RWPE2 (cell line): Measurements from ENCODE around the gene AFF1.

Experiments used
- ATAC-seq: fragments of 200-7000 bp; cut with Tn5 transposase; 3 replicates; pipeline ENCODE4 v1.9.1; 2021; ENCODE audit warnings: low read depth
- DNase-seq: peaks from one replicate; pipeline ENCODE4 v3.0.0-alpha.2; 2020; ENCODE audit warnings: low spot score
- H3K27ac ChIP-seq: fragments of 450-650 bp; 2 replicates; pipeline ENCODE4 v1.5.1; 2017; ENCODE audit warnings: mild to moderate bottlenecking; ENCODE audit not compliant: poor library complexity, severe bottlenecking
- H3K27me3 ChIP-seq: fragments of 250-450 bp; sonication (Bioruptor Pico); 2 replicates; pipeline ENCODE4 v1.5.1; 2021; ENCODE audit warnings: mild to moderate bottlenecking, moderate library complexity; ENCODE audit not compliant: insufficient read depth, poor library complexity, severe bottlenecking
- H3K36me3 ChIP-seq: fragments of 250-450 bp; sonication (Bioruptor Pico); 2 replicates; pipeline ENCODE4 v1.5.1; 2020; ENCODE audit warnings: low read depth, mild to moderate bottlenecking, moderate library complexity
- H3K4me1 ChIP-seq: fragments of 250-450 bp; sonication (Bioruptor Pico); 2 replicates; pipeline ENCODE4 v1.5.1; 2021; ENCODE audit warnings: mild to moderate bottlenecking, moderate library complexity; ENCODE audit not compliant: insufficient read depth, poor library complexity, severe bottlenecking
- H3K4me3 ChIP-seq: fragments of 250-450 bp; sonication (Bioruptor Pico); 2 replicates; pipeline ENCODE4 v1.5.1; 2021; ENCODE audit warnings: mild to moderate bottlenecking, moderate library complexity; ENCODE audit not compliant: severe bottlenecking
- H3K9me3 ChIP-seq: fragments of 250-450 bp; sonication (Bioruptor Pico); 2 replicates; pipeline ENCODE4 v1.5.1; 2021; ENCODE audit warnings: mild to moderate bottlenecking, moderate library complexity; ENCODE audit not compliant: severe bottlenecking
- CTCF ChIP-seq: fragments of 450-650 bp; IDR thresholded peaks from one replicate; pipeline ENCODE4 v1.5.1; 2017; ENCODE audit warnings: mild to moderate bottlenecking, moderate library complexity; ENCODE audit not compliant: poor library complexity, severe bottlenecking

Gene AFF1

DNA sequence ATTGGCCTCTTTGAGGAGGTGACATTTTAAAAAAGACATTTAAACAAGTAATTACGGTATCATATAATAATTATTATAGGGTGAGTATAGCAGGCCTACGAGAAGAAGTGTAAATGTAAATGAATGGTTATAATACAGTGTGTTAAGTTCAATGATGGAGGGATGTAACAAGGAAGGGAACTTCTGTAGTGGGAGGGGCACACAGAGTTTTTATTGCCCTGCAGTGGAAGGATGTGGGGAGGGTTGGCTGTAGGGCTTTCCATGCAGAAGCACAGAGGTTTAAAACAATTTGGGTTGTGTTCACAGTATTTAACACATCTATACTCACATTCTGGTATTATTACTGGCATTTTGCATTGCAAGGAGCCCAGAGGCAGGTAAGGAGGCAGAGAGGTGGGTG, 41.1 kb downstream of the AFF1 start:
- H3K4me1 ChIP-seq, result peaks cover 39% of the 10 kb centered on the region
- H3K27ac ChIP-seq, result peak overlapping the region; percentile 83
- TF ChIP-seq CTCF, result no peak

DNA sequence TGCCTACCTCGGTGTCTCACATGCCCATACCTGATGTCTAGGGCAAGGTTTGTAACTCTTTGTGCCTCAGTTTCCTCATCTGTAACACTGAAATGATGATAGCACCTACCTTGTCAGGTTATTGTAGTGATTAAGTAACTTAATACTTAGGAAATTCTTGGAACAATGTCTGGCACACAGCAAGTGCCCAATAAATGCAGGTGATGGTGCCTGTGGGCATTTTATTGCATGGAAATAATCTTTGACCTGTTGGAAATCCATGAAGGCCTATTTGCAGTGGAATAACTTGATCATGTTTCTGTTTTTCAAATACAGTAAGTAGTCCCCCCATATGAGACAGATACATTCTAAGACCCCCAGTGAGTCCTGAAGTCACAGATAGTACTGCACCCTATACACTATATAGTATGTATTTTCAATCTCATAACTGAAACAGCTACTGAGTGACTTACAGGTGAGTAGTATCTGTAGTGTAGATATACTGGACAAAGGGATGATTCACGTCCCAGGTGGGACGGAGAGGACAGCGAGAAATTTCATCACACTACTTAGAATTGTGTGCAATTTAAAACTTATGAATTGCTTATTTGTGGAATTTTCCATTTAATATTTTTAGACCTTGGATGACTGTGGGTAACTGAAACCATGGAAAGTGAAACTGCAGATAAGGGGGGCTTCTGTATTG, 42.1 kb downstream of the AFF1 start:
- ATAC-seq, result peak; percentile 71
- H3K4me3 ChIP-seq, result no peak overlapping the region
- no peaks in the 10 kb centered on the region for H3K9me3 ChIP-seq
- TF ChIP-seq CTCF, result no peak
- H3K27me3 ChIP-seq, result no peaks in the 10 kb centered on the region
- no peak for DNase-seq
- no peaks in the 10 kb centered on the region for H3K36me3 ChIP-seq
- peak overlapping the region; percentile 83 for H3K27ac ChIP-seq
- H3K4me1 ChIP-seq, result peaks cover 39% of the 10 kb centered on the region

More for the DNA sequence above, 41.1 kb downstream of the AFF1 start:
- DNase-seq (no peak), ATAC-seq (no peak)
- Histone ChIP-seq H3K36me3 (no peaks in the 10 kb centered on the region), H3K27me3 (no peaks in the 10 kb centered on the region), H3K4me3 (no peak overlapping the region), H3K9me3 (no peaks in the 10 kb centered on the region)

DNA sequence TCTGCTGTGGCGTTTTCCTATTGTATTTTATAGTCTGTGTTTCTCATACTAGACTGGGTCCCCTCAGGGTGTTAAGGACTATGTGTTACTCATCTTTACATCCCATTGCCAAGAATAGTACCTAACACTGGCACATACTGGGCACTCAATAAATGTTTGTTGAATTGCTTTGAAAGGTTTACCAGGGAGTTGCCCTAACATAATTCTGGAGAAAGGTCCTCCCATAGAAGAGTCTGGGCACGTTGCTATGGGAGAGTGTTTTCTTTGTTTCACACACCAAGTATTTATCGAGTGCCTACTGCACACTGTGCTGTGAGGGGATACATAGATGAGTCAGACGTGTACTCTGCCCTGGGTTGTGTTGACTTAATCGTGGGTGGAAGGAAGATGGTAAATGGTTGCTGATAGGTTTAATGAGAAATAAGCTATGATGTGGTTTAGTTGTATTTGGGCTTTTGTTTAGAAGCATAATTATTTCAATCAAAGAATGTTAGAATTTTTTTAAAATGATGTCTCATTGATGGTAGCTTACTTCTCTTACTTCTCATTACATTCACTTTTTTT, 42.9 kb downstream of the AFF1 start:
- Histone ChIP-seq H3K27me3 (no peaks in the 10 kb centered on the region), H3K4me1 (peaks cover 35% of the 10 kb centered on the region), H3K36me3 (no peaks in the 10 kb centered on the region), H3K27ac (peak overlapping the region; percentile 83), H3K4me3 (no peak overlapping the region), H3K9me3 (no peaks in the 10 kb centered on the region)
- peak; percentile 90 for ATAC-seq
- no peak for TF ChIP-seq CTCF
- peak; percentile 52 for DNase-seq

DNA sequence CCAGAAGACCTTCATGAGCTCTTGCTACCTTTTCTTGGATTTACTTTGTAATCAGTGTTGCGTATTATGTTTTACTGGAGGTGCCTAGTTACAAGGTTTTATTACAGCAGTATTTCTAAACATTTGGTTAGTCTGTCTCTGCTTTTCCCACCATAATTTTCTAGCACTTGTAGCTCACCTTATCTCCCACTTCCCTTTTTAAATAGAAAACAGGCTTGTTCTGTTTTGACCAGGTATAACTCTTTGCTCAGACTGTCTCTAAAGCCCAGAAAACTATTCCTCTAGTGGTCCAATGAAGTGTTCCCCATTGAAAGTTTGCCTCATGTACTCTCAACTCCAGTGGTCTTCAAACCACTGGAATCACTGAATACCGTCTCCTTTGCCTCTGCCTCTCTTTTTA, 43.9 kb downstream of the AFF1 start:
- Histone ChIP-seq H3K27ac (peak overlapping the region; percentile 83), H3K4me1 (peaks cover 25% of the 10 kb centered on the region), H3K9me3 (no peaks in the 10 kb centered on the region), H3K4me3 (no peak overlapping the region), H3K27me3 (no peaks in the 10 kb centered on the region), H3K36me3 (no peaks in the 10 kb centered on the region)
- no peak for ATAC-seq
- no peak for TF ChIP-seq CTCF
- no peak for DNase-seq

DNA sequence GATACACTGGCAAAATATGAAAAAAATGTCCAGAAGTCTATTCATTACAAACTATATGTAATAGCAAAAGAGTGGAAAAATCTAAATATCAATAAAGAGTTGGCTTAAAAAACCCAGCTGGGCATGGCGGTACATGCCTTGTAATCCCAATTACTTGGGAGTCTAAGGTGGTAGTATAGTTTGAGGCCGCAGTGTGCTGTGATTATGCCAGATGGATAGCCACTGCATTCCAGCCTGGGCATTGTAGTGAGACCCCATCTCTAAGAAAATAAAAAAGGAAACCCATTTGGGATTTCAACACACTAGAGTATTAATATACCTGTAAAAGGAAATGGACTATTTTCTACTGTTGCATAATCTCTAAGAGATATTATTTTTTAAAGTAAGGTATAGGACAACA, 45.4 kb downstream of the AFF1 start:
- Histone ChIP-seq H3K4me1 (peaks cover 16% of the 10 kb centered on the region), H3K27me3 (no peaks in the 10 kb centered on the region), H3K9me3 (no peaks in the 10 kb centered on the region), H3K27ac (no peak overlapping the region), H3K36me3 (no peaks in the 10 kb centered on the region), H3K4me3 (no peak overlapping the region)
- TF ChIP-seq CTCF, result no peak
- DNase-seq, result no peak
- no peak for ATAC-seq
